Vein endothelial cell (primary cell): Measurements from ENCODE around the gene ABT1. TPM values are rescaled to one million over a fixed set of nuclear protein-coding genes. Genes with fewer than 3 reads are reported as not detected.

Experiments used
- total RNA-seq: library from RNA; depleted of rRNA; stranded (reverse); fragments of >200 nt; gene quantifications from 2 replicates; pipeline ENCODE4 v1.2.3, GENCODE V29; 2012

Gene ABT1
- 18.0 and 19.8 TPM in 2 replicates for total RNA-seq

GRCh38 chr6:26596579-26597388 lies at the start of gene ABT1:
TSS of gene ABT1 (plus strand) at chr6:26596953. CDS start at chr6:26596983, 30 bp downstream.

Other genes starting within 250 kb of the ABT1 start
- 9.0 and 10.1 TPM in 2 replicates for gene BTN3A2, start 231.8 kb upstream of the ABT1 start, total RNA-seq
- gene BTN2A2, start 213.8 kb upstream of the ABT1 start, total RNA-seq: 13.7 and 17.1 TPM in 2 replicates
- gene BTN3A1, start 194.7 kb upstream of the ABT1 start, total RNA-seq: 5.4 and 7.5 TPM in 2 replicates
- 4.8 and 5.9 TPM in 2 replicates for gene BTN3A3, start 156.4 kb upstream of the ABT1 start, total RNA-seq
- gene BTN2A1, start 139.0 kb upstream of the ABT1 start, total RNA-seq: 12.4 and 16.7 TPM in 2 replicates
- gene BTN1A1, start 96.7 kb upstream of the ABT1 start, total RNA-seq: not detected in 2 replicates
- gene HMGN4, start 58.6 kb upstream of the ABT1 start, total RNA-seq: 37.9 and 41.4 TPM in 2 replicates
- gene ZNF322, start 62.8 kb downstream of the ABT1 start, total RNA-seq: 13.4 and 17.7 TPM in 2 replicates